HepG2 (cell line): ENCODE results near the gene TEDC1. TPM values are rescaled to one million over a fixed set of nuclear protein-coding genes. Genes with fewer than 3 reads are reported as not detected.
A peak's percentile ranks its signal among the peaks of the same experiment; 100 is the strongest.

Experiments
- ATAC-seq: fragments of 200-7000 bp; cut with Tn5 transposase; 3 replicates; pipeline ENCODE4 v1.9.1; 2020; ENCODE audit warnings: mild to moderate bottlenecking, moderate library complexity
- BruUV-seq: library from RNA; stranded (reverse); fragments of 400-500 nt; replicated peaks from 2 replicates; lab custom pipeline; 2021; lab: Mats Ljungman, UMichigan
- CTCF ChIA-PET: fragments of 300-600 bp; formaldehyde crosslinking; extraction: SDS; loops from one replicate; lab custom pipeline; 2021; ENCODE audit warnings: low total read pairs, inconsistent platforms, low intra/inter-chr PET ratio; lab: Yijun Ruan, JAX
- POLR2A ChIA-PET: fragments of 350-600 bp; sonication (Branson Sonifier 250); formaldehyde crosslinking; loops from one replicate; lab custom pipeline; 2020; ENCODE audit warnings: antibody characterized with exemption, inconsistent platforms; lab: Yijun Ruan, JAX
- DNase-seq: peaks from one replicate; pipeline ENCODE4 v3.0.0-alpha.2; 2015; ENCODE audit warnings: low spot score
- FAIRE-seq: peaks from 3 replicates; lab custom pipeline; 2011; peaks lifted over from hg19 to GRCh38; lab: Jason Lieb, UNC
- H2AFZ ChIP-seq: one replicate; pipeline ENCODE4 v1.6.1; 2011; ENCODE audit warnings: low read length, inconsistent platforms
- H3K27ac ChIP-seq: fragments of 300-600 bp; 3 replicates; pipeline ENCODE4 v1.8.0; 2011; ENCODE audit warnings: mixed run types, mild to moderate bottlenecking, mixed read lengths, low read length, inconsistent platforms; ENCODE audit not compliant: insufficient read depth; ENCODE audit errors: extremely low read length
- H3K27me3 ChIP-seq, 2 experiments: fragments of 200-600 bp in 1 of 2; 2 replicates in 1 of 2; 3 replicates in 1 of 2; pipeline versions ENCODE4 v1.6.0 to v1.8.0; 2011; ENCODE audit warnings: low read length in 2 of 2, mild to moderate bottlenecking in 2 of 2, moderate library complexity in 2 of 2, inconsistent platforms in 1 of 2; ENCODE audit not compliant: insufficient read depth in 2 of 2, control insufficient read depth in 1 of 2
- H3K36me3 ChIP-seq, 2 experiments: fragments of 200-600 bp in 1 of 2; replicated peaks in 1 of 2; 2 replicates in 1 of 2; 3 replicates in 1 of 2; pipeline versions ENCODE4 v1.5.1 to v1.8.0; 2011; ENCODE audit warnings: low read length in 2 of 2, inconsistent platforms in 1 of 2; ENCODE audit not compliant: insufficient read depth in 2 of 2, control insufficient read depth in 1 of 2
- H3K4me1 ChIP-seq: 2 replicates; pipeline ENCODE4 v1.5.1; 2012; ENCODE audit warnings: low read length, inconsistent platforms; ENCODE audit not compliant: insufficient read depth
- H3K4me2 ChIP-seq: 2 replicates; pipeline ENCODE4 v1.6.0; 2011; ENCODE audit warnings: low read depth, low read length, inconsistent platforms
- H3K4me3 ChIP-seq, 3 experiments: fragments of 200-600 bp in 1 of 3; sonication (generic), shearing (Covaris generic) in 1 of 3; replicated peaks in 1 of 3; 2 replicates each; pipeline ENCODE4 v1.5.1; 2011 to 2016; ENCODE audit warnings: low read length in 3 of 3, inconsistent platforms in 2 of 3, low read depth in 2 of 3, mild to moderate bottlenecking in 2 of 3, control low read depth in 1 of 3, mixed read lengths in 1 of 3; ENCODE audit not compliant: insufficient read depth in 1 of 3
- H3K79me2 ChIP-seq: one replicate; pipeline ENCODE4 v1.6.1; 2011; ENCODE audit warnings: low read length, inconsistent platforms; ENCODE audit not compliant: insufficient read depth
- H3K9ac ChIP-seq: 2 replicates; pipeline ENCODE4 v1.6.0; 2011; ENCODE audit warnings: mild to moderate bottlenecking, low read depth, low read length, inconsistent platforms; ENCODE audit not compliant: insufficient read depth
- H3K9me3 ChIP-seq: 2 replicates; pipeline ENCODE4 v1.5.1; 2012; ENCODE audit warnings: mild to moderate bottlenecking, low read length
- H4K20me1 ChIP-seq: 2 replicates; pipeline ENCODE4 v1.6.0; 2011; ENCODE audit warnings: inconsistent platforms, mild to moderate bottlenecking, low read length, moderate library complexity; ENCODE audit not compliant: insufficient read depth
- E2F1 ChIP-seq: sonication (generic); formaldehyde crosslinking; IDR thresholded peaks from 2 replicates; pipeline ENCODE4 v1.5.0; 2020; ENCODE audit warnings: missing genetic modification reagents
- NR1H2 ChIP-seq: sonication (generic); formaldehyde crosslinking; IDR thresholded peaks from 2 replicates; pipeline ENCODE4 v1.8.1; 2022; ENCODE audit warnings: low read depth, missing genetic modification reagents, borderline replicate concordance
- SAP130 ChIP-seq: IDR thresholded peaks from 2 replicates; pipeline ENCODE4 v1.6.1; 2016; ENCODE audit warnings: low read depth
- SRSF4 ChIP-seq: fragments of 200-400 bp; formaldehyde crosslinking; IDR thresholded peaks from one replicate; pipeline ENCODE4 v1.6.1; 2018; ENCODE audit warnings: mild to moderate bottlenecking, low read depth, low read length, moderate library complexity; ENCODE audit not compliant: poor library complexity, severe bottlenecking
- STAT6 ChIP-seq: sonication (generic); formaldehyde crosslinking; IDR thresholded peaks from 2 replicates; pipeline ENCODE4 v1.4.0; 2020; ENCODE audit warnings: missing genetic modification reagents, mild to moderate bottlenecking, borderline replicate concordance
- TARDBP ChIP-seq: sonication (generic); formaldehyde crosslinking; IDR thresholded peaks from 2 replicates; pipeline ENCODE4 v1.8.0; 2022; ENCODE audit warnings: mild to moderate bottlenecking, missing genetic modification reagents
- ZFX ChIP-seq: sonication (generic); formaldehyde crosslinking; IDR thresholded peaks from 2 replicates; pipeline ENCODE4 v1.4.0; 2020; ENCODE audit warnings: mild to moderate bottlenecking, low read depth, missing genetic modification reagents, moderate library complexity
- ZNF143 ChIP-seq: sonication (generic); formaldehyde crosslinking; IDR thresholded peaks from 2 replicates; pipeline ENCODE4 v1.4.0; 2020; ENCODE audit warnings: missing genetic modification reagents
- ZNF318 ChIP-seq: sonication (generic); formaldehyde crosslinking; IDR thresholded peaks from 2 replicates; pipeline ENCODE4 v1.4.0; 2020; ENCODE audit warnings: mild to moderate bottlenecking, missing genetic modification reagents
- WGBS: methylation state at CpG from one replicate; pipeline ENCODE4 v1.1.6; 2017; ENCODE audit warnings: low lambda C conversion rate; 5-methylcytosine and 5-hydroxymethylcytosine counted together
- in situ Hi-C: cut with HindIII; loops from 2 replicates; pipeline ENCODE4 v1.10.0; 2017; ENCODE audit warnings: low pct_unique_long_range_greater_than_20kb; ENCODE audit not compliant: extremely low pct_ligation_motif_present
- intact Hi-C: fragments of 100-400 bp; cut with micrococcal nuclease; formaldehyde crosslinking; loops from one replicate; pipeline ENCODE4 v1.10.0; 2022; ENCODE audit not compliant: unreplicated experiment
- polyA plus RNA-seq, 8 experiments: library from polyadenylated mRNA; depleted of rRNA in 3 of 8; stranded (reverse) in 7 of 8; unstranded in 1 of 8; fragments of >200 nt; fragmentation: Illumina TruSeq in 4 of 8; extraction: Trizol in 4 of 8; gene quantifications; 2 replicates each; pipeline versions ENCODE4 v1.2.1 to v1.2.3, GENCODE V29; 2011 to 2016; ENCODE audit warnings: low read depth in 4 of 8, missing spikeins in 1 of 8, mixed read lengths in 1 of 8; ENCODE audit not compliant: insufficient read depth in 1 of 8
- total RNA-seq, 5 experiments: library from RNA; depleted of rRNA; stranded (reverse); fragments of >200 nt; fragmentation: Illumina TruSeq; extraction: Trizol; gene quantifications; 2 replicates each; pipeline ENCODE4 v1.2.3, GENCODE V29; 2016; ENCODE audit warnings: low read depth in 1 of 5

Gene TEDC1
- total and polyA plus RNA-seq, 2 of the 13 experiments (the other 11 are each of a cell fraction or from before 2014, with no cell fraction given): 5.7 to 27.4 TPM

- ATAC-seq: peak; percentile 10; the same call in 1 of the 3 replicates
- H3K4me2 ChIP-seq: peak overlapping the region; percentile 32; the same call in 1 of the 2 replicates
- FAIRE-seq: no peak
- peaks cover 50% of the 10 kb centered on the region for H3K4me1 ChIP-seq
- CTCF ChIA-PET: interaction anchor here (1.4 to 4.1 kb wide), 2 partner anchors 48 to 159 kb away, joined by 4 to 15 read pairs; no protein-coding TSS in a partner anchor
- no peaks in the 10 kb centered on the region for H3K9me3 ChIP-seq
- peaks cover 3 to 32% of the 10 kb centered on the region in 2 experiments; a peak in 4 of 5 replicates for H3K27me3 ChIP-seq
- H3K79me2 ChIP-seq: no peaks in the 10 kb centered on the region
- peak; percentile 50 for DNase-seq
- H3K27ac ChIP-seq: no peak overlapping the region
- H3K9ac ChIP-seq: no peak overlapping the region
- no peaks in the 10 kb centered on the region for H4K20me1 ChIP-seq
- H3K36me3 ChIP-seq: 0 out of 5 replicates have a peak, but pooled peaks cover 0 to 6% of the 10 kb centered on the region in 2 experiments
- POLR2A ChIA-PET: no interaction called here
- no peak overlapping the region for H2AFZ ChIP-seq
- WGBS: 93% methylated on average over 41 of the region's 63 CpGs
- no peak overlapping the region; a peak in 1 of 6 replicates for H3K4me3 ChIP-seq
- intact Hi-C loops (loop anchor here (2.0 to 5.0 kb wide), 2 partner anchors 49 to 157 kb away; no protein-coding TSS in a partner anchor), in situ Hi-C loops (loop anchor here (5.0 kb wide), 3 partner anchors 42 to 152 kb away; partner anchors contain the start of gene CRIP1)
- BruUV-seq: no TSS peak
- TF ChIP-seq ZFX (CRISPR knock-in tag) (peak; percentile 31; the same call in 1 of the 2 replicates), SRSF4 (no peak), NR1H2 (CRISPR knock-in tag) (no peak), SAP130 (CRISPR knock-in tag) (peak; percentile 37), E2F1 (no peak), STAT6 (CRISPR knock-in tag) (no peak), ZNF318 (no peak), ZNF143 (CRISPR knock-in tag) (no peak), TARDBP (no peak)
Measured at GRCh38 chr14:105529569-105530284, 38.7 kb downstream of the TEDC1 start.
